ENCODE results near the gene ONECUT2. TPM values are rescaled to one million over a fixed set of nuclear protein-coding genes. Genes with fewer than 3 reads are reported as not detected.

The ONECUT2 gene
- total and polyA plus RNA-seq, 9 of the 15 experiments (the other 6 are each of a cell fraction or from before 2014, with no cell fraction given): 0.27 to 2.5 (median 0.83) TPM

DNA sequence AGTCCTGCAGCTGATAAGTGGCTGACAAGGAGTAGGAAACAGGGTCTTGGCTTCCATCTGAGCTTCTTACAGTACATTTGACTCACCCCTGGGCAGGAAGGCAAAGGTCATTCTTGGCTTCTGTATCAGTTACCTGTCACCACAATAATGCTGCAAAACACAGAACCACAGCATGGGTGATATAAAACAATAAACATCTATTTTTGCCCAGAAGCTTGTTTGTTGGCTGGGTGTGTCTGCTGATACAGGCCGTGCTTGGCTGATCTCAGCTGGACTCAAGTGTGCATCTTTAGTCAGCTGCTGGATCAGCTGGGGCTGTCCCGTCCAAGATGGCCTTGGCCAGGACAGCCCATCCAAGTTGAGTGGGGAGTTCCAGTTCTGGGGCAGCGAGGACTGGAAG is 34.7 kb downstream of the ONECUT2 start:
- FAIRE-seq (no peak), DNase-seq (ENCODE audit: extremely low read depth in 1 of 4, low spot score in 3 of 4) (no peak), ATAC-seq (no peak)
- Histone ChIP-seq H3K9me1 (ENCODE audit: control insufficient read depth, insufficient read depth, low read length) (no peaks in the 10 kb centered on the region), H3K4me1 (replicated peaks in 1 of 2; ENCODE audit: control insufficient read depth in 2 of 2, insufficient read depth in 2 of 2, low read length in 2 of 2) (no peaks in the 10 kb centered on the region), H3K9ac (ENCODE audit: insufficient read depth in 1 of 2, low read depth in 2 of 2, low read length in 2 of 2) (no peak overlapping the region), H2AFZ (ENCODE audit: low read depth, low read length) (no peak overlapping the region), H3K36me3 (ENCODE audit: control insufficient read depth, insufficient read depth, low read length) (no peaks in the 10 kb centered on the region), H3K4me3 (no peak overlapping the region), H3K27me3 (ENCODE audit: control insufficient read depth in 2 of 2, insufficient read depth in 2 of 2, low read length in 2 of 2) (no peaks in the 10 kb centered on the region; a peak in 1 of 5 replicates), H3K79me2 (ENCODE audit: control insufficient read depth, insufficient read depth, low read length) (no peaks in the 10 kb centered on the region), H3K9me3 (replicated peaks; ENCODE audit: control insufficient read depth, insufficient read depth, low read depth, low read length) (no peaks in the 10 kb centered on the region), H4K20me1 (replicated peaks; ENCODE audit: control insufficient read depth, insufficient read depth, low read length) (no peaks in the 10 kb centered on the region), H3K4me2 (ENCODE audit: insufficient read depth, low read length) (no peak overlapping the region), H3K27ac (ENCODE audit: extremely low read depth, low read depth, low read length) (no peak overlapping the region)
- POLR2A ChIA-PET: no interaction called here
- intact Hi-C loops (cut with micrococcal nuclease) (no loop called here), in situ Hi-C loops (cut with MboI) (no loop called here)
- 0% methylated on average over 2 of the region's 3 CpGs for WGBS (ENCODE audit: insufficient coverage, low coverage, missing lambda C conversion rate)
- BruUV-seq (replicated peaks): no TSS peak
- CTCF ChIA-PET (ENCODE audit: low intra/inter-chr PET ratio): no interaction called here
- TF ChIP-seq ZNF347 (CRISPR knock-in tag; IDR thresholded peaks at IDR 0.05; ENCODE audit: low read depth) (no peak), NCOA4 (IDR thresholded peaks at IDR 0.05; ENCODE audit: partially characterized antibody) (no peak), ATF6 (CRISPR knock-in tag; IDR thresholded peaks at IDR 0.05) (no peak), DNMT1 (IDR thresholded peaks at IDR 0.05) (no peak), NRF1 (conservative IDR thresholded peaks at IDR 0.05 in 1 of 2, IDR thresholded peaks at IDR 0.05 in 1 of 2) (no peak), HNRNPUL1 (IDR thresholded peaks at IDR 0.05; ENCODE audit: low read length) (no peak), HOMEZ (CRISPR knock-in tag; IDR thresholded peaks at IDR 0.05) (no peak), ZNF780A (CRISPR knock-in tag; IDR thresholded peaks at IDR 0.05) (no peak), ZNF507 (tag; conservative IDR thresholded peaks at IDR 0.05) (no peak), ESRRB (CRISPR knock-in tag; IDR thresholded peaks at IDR 0.05; ENCODE audit: borderline replicate concordance) (no peak), ELF2 (CRISPR knock-in tag; IDR thresholded peaks at IDR 0.05) (no peak), ZC3H8 (IDR thresholded peaks at IDR 0.05) (no peak), POLR3G (IDR thresholded peaks at IDR 0.05; ENCODE audit: extremely low read depth, insufficient read length, insufficient replicate concordance) (no peak), RAD51 (IDR thresholded peaks at IDR 0.05; ENCODE audit: borderline replicate concordance, low read depth) (no peak)
- TF ChIP-seq, protein P1, sequence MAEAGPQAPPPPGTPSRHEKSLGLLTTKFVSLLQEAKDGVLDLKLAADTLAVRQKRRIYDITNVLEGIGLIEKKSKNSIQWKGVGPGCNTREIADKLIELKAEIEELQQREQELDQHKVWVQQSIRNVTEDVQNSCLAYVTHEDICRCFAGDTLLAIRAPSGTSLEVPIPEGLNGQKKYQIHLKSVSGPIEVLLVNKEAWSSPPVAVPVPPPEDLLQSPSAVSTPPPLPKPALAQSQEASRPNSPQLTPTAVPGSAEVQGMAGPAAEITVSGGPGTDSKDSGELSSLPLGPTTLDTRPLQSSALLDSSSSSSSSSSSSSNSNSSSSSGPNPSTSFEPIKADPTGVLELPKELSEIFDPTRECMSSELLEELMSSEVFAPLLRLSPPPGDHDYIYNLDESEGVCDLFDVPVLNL (CRISPR knock-in tag; IDR thresholded peaks at IDR 0.05; ENCODE audit: low read depth): no peak
- TF ChIP-seq, protein P2, sequence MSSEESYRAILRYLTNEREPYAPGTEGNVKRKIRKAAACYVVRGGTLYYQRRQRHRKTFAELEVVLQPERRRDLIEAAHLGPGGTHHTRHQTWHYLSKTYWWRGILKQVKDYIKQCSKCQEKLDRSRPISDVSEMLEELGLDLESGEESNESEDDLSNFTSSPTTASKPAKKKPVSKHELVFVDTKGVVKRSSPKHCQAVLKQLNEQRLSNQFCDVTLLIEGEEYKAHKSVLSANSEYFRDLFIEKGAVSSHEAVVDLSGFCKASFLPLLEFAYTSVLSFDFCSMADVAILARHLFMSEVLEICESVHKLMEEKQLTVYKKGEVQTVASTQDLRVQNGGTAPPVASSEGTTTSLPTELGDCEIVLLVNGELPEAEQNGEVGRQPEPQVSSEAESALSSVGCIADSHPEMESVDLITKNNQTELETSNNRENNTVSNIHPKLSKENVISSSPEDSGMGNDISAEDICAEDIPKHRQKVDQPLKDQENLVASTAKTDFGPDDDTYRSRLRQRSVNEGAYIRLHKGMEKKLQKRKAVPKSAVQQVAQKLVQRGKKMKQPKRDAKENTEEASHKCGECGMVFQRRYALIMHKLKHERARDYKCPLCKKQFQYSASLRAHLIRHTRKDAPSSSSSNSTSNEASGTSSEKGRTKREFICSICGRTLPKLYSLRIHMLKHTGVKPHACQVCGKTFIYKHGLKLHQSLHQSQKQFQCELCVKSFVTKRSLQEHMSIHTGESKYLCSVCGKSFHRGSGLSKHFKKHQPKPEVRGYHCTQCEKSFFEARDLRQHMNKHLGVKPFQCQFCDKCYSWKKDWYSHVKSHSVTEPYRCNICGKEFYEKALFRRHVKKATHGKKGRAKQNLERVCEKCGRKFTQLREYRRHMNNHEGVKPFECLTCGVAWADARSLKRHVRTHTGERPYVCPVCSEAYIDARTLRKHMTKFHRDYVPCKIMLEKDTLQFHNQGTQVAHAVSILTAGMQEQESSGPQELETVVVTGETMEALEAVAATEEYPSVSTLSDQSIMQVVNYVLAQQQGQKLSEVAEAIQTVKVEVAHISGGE (CRISPR knock-in tag; IDR thresholded peaks at IDR 0.05): no peak
